DOHH2 (cell line): Measurements from ENCODE around the gene ENGASE.
A peak's percentile ranks its signal among the peaks of the same experiment; 100 is the strongest.

Experiments
- H3F3A ChIP-seq: fragments of 200-600 bp; sonication (generic), shearing (Covaris generic); 2 replicates; pipeline ENCODE4 v1.6.0; 2016; ENCODE audit warnings: antibody characterized with exemption, mild to moderate bottlenecking; ENCODE audit not compliant: control insufficient read depth, insufficient read depth
- H3K27ac ChIP-seq: fragments of 200-600 bp; sonication (generic); 2 replicates; pipeline ENCODE4 v1.5.1; 2014; ENCODE audit warnings: low read depth, mild to moderate bottlenecking, low read length, moderate library complexity
- H3K27me3 ChIP-seq: fragments of 200-600 bp; sonication (generic); 2 replicates; pipeline ENCODE4 v1.6.1; 2014; ENCODE audit warnings: mild to moderate bottlenecking, low read length, mixed read lengths; ENCODE audit not compliant: control insufficient read depth
- H3K36me3 ChIP-seq: fragments of 200-600 bp; sonication (generic); 2 replicates; pipeline ENCODE4 v1.6.1; 2014; ENCODE audit warnings: mild to moderate bottlenecking, low read length, moderate library complexity, mixed read lengths; ENCODE audit not compliant: control insufficient read depth
- H3K4me1 ChIP-seq: fragments of 200-600 bp; sonication (generic); 2 replicates; pipeline ENCODE4 v1.6.1; 2014; ENCODE audit warnings: mild to moderate bottlenecking, low read length, mixed read lengths; ENCODE audit not compliant: control insufficient read depth
- H3K4me2 ChIP-seq: fragments of 200-600 bp; sonication (generic); 2 replicates; pipeline ENCODE4 v1.6.0; 2014; ENCODE audit warnings: mild to moderate bottlenecking, low read length, moderate library complexity
- H3K4me3 ChIP-seq: fragments of 200-600 bp; sonication (generic); 2 replicates; pipeline ENCODE4 v1.5.1; 2014; ENCODE audit warnings: mild to moderate bottlenecking, low read length, mixed read lengths
- H3K79me2 ChIP-seq: fragments of 200-600 bp; sonication (generic); 2 replicates; pipeline ENCODE4 v1.6.1; 2014; ENCODE audit warnings: mild to moderate bottlenecking, low read length, mixed read lengths; ENCODE audit not compliant: control insufficient read depth
- H3K9me2 ChIP-seq: fragments of 200-600 bp; sonication (generic); replicated peaks from 2 replicates; pipeline ENCODE4 v1.6.1; 2014; ENCODE audit warnings: mild to moderate bottlenecking, low read length, mixed read lengths; ENCODE audit not compliant: control insufficient read depth
- H3K9me3 ChIP-seq: fragments of 200-600 bp; sonication (generic); 2 replicates; pipeline ENCODE4 v1.6.1; 2014; ENCODE audit warnings: antibody characterized with exemption, low read length, mixed read lengths; ENCODE audit not compliant: control insufficient read depth, insufficient read depth
- H4K20me1 ChIP-seq: fragments of 200-600 bp; sonication (generic); 2 replicates; pipeline ENCODE4 v1.6.0; 2014; ENCODE audit warnings: low read depth, mild to moderate bottlenecking, antibody characterized with exemption, low read length, moderate library complexity; ENCODE audit not compliant: control insufficient read depth, insufficient read depth
- CTCF ChIP-seq: fragments of 200-600 bp; sonication (generic); IDR thresholded peaks from one replicate; pipeline ENCODE4 v1.5.1; 2014; ENCODE audit warnings: antibody characterized with exemption, mild to moderate bottlenecking, low read depth, low read length; ENCODE audit not compliant: poor library complexity, severe bottlenecking
- EZH2phosphoT487 ChIP-seq: fragments of 200-600 bp; sonication (generic); IDR thresholded peaks from 2 replicates; pipeline ENCODE4 v1.6.1; 2017; ENCODE audit warnings: borderline replicate concordance, mild to moderate bottlenecking, antibody characterized with exemption, low read length, moderate library complexity, mixed read lengths

The ENGASE gene

GRCh38 chr17:79101111-79101673 is 26.6 kb downstream of the ENGASE start:
- no peak for TF ChIP-seq CTCF
- no peak for TF ChIP-seq EZH2phosphoT487
- no peaks in the 10 kb centered on the region for H3K27me3 ChIP-seq
- no peaks in the 10 kb centered on the region for H4K20me1 ChIP-seq
- H3K79me2 ChIP-seq: no peaks in the 10 kb centered on the region
- H3K4me2 ChIP-seq: no peak overlapping the region
- H3K4me3 ChIP-seq: no peak overlapping the region
- H3K36me3 ChIP-seq: no peaks in the 10 kb centered on the region
- no peaks in the 10 kb centered on the region for H3K4me1 ChIP-seq
- H3K9me3 ChIP-seq: no peaks in the 10 kb centered on the region
- H3K9me2 ChIP-seq: no peaks in the 10 kb centered on the region
- H3K27ac ChIP-seq: no peak overlapping the region
- H3F3A ChIP-seq: no peaks in the 10 kb centered on the region

- Histone ChIP-seq H3F3A (no peaks in the 10 kb centered on the region), H3K9me2 (no peaks in the 10 kb centered on the region), H3K27ac (no peak overlapping the region), H3K36me3 (no peaks in the 10 kb centered on the region), H3K4me3 (no peak overlapping the region), H3K4me1 (no peaks in the 10 kb centered on the region), H3K9me3 (no peaks in the 10 kb centered on the region), H3K79me2 (no peaks in the 10 kb centered on the region), H3K4me2 (no peak overlapping the region), H4K20me1 (no peaks in the 10 kb centered on the region), H3K27me3 (no peaks in the 10 kb centered on the region)
- no peak for TF ChIP-seq CTCF
- TF ChIP-seq EZH2phosphoT487: no peak
Measured at GRCh38 chr17:79102214-79102613, 27.6 kb downstream of the ENGASE start.

- no peak overlapping the region for H3K4me2 ChIP-seq
- no peaks in the 10 kb centered on the region for H3K27me3 ChIP-seq
- H3K79me2 ChIP-seq: no peaks in the 10 kb centered on the region
Measured at GRCh38 chr17:79104898-79105600, 30.4 kb downstream of the ENGASE start.

More at GRCh38 chr17:79104898-79105600, 30.4 kb downstream of the ENGASE start:
- Histone ChIP-seq H3K4me1 (no peaks in the 10 kb centered on the region), H4K20me1 (no peaks in the 10 kb centered on the region), H3F3A (no peaks in the 10 kb centered on the region), H3K4me3 (no peak overlapping the region), H3K27ac (no peak overlapping the region), H3K9me3 (no peaks in the 10 kb centered on the region), H3K9me2 (no peaks in the 10 kb centered on the region), H3K36me3 (no peaks in the 10 kb centered on the region)
- TF ChIP-seq EZH2phosphoT487 (no peak), CTCF (peak; percentile 9)
